Liver (tissue), 3 donors: Measurements from ENCODE around the gene YTHDC1.

ENCODE experiments used
- EGR1 ChIP-seq, 2 donors: IDR thresholded peaks; 2 replicates each; pipeline ENCODE4 v1.6.1; 2016 to 2018; ENCODE audit warnings: antibody characterized with exemption in 2 of 2, low read depth in 2 of 2
- JUND ChIP-seq, 2 donors: IDR thresholded peaks; 2 replicates each; pipeline ENCODE4 v1.6.1; 2016; ENCODE audit warnings: antibody characterized with exemption in 2 of 2
- RXRA ChIP-seq, 2 donors: IDR thresholded peaks; 2 replicates each; pipeline ENCODE4 v1.6.1; 2017 to 2018; ENCODE audit warnings: antibody characterized with exemption in 2 of 2, mild to moderate bottlenecking in 1 of 2
- SP1 ChIP-seq: IDR thresholded peaks from 2 replicates; pipeline ENCODE4 v1.6.1; 2018; ENCODE audit warnings: antibody characterized with exemption, mild to moderate bottlenecking
- TF ChIP-seq, protein P1 (sequence below): fragments of 150-350 bp; IDR thresholded peaks from 2 replicates; pipeline ENCODE4 v1.5.1; 2017; ENCODE audit warnings: improper control_type of control experiment, low read depth, low read length; ENCODE audit not compliant: missing input control
- TF ChIP-seq, protein P2 (sequence below): IDR thresholded peaks from 2 replicates; pipeline ENCODE4 v1.6.1; 2016; ENCODE audit warnings: antibody characterized with exemption
- TF ChIP-seq, protein P3 (sequence below): IDR thresholded peaks from 2 replicates; pipeline ENCODE4 v1.6.1; 2016; ENCODE audit warnings: antibody characterized with exemption
- donor health status: healthy.
- donor health status: healthy.

DNA sequence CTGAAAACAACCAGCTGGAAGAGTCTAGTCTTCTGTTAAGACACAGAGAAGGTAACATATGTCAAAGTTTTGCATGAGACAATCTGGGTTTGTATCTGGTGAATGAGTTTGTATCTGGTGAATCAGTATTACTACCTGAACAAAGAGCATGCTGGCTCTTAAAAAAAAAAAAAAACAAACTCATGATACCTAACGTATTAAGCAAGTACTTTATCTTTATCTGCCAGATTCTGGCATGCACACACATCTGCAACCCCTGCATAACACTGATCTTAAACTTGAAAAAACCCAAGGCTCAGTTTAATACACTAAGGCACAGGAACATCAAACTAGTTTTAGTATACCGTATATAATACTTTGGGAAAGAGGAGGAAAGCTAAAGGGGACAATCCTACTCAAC lies 5.8 kb downstream of the YTHDC1 start:
- TF ChIP-seq, protein P1, sequence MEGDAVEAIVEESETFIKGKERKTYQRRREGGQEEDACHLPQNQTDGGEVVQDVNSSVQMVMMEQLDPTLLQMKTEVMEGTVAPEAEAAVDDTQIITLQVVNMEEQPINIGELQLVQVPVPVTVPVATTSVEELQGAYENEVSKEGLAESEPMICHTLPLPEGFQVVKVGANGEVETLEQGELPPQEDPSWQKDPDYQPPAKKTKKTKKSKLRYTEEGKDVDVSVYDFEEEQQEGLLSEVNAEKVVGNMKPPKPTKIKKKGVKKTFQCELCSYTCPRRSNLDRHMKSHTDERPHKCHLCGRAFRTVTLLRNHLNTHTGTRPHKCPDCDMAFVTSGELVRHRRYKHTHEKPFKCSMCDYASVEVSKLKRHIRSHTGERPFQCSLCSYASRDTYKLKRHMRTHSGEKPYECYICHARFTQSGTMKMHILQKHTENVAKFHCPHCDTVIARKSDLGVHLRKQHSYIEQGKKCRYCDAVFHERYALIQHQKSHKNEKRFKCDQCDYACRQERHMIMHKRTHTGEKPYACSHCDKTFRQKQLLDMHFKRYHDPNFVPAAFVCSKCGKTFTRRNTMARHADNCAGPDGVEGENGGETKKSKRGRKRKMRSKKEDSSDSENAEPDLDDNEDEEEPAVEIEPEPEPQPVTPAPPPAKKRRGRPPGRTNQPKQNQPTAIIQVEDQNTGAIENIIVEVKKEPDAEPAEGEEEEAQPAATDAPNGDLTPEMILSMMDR: no peak
- TF ChIP-seq SP1: no peak
- no peak for TF ChIP-seq JUND (IDR thresholded peaks at IDR 0.05)
- TF ChIP-seq, protein P2, sequence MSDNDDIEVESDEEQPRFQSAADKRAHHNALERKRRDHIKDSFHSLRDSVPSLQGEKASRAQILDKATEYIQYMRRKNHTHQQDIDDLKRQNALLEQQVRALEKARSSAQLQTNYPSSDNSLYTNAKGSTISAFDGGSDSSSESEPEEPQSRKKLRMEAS: no peak
- TF ChIP-seq RXRA (IDR thresholded peaks at IDR 0.05): no peak
- no peak for TF ChIP-seq EGR1 (IDR thresholded peaks at IDR 0.05; ENCODE audit: low read depth in 2 of 2)
- TF ChIP-seq, protein P3, sequence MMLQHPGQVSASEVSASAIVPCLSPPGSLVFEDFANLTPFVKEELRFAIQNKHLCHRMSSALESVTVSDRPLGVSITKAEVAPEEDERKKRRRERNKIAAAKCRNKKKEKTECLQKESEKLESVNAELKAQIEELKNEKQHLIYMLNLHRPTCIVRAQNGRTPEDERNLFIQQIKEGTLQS: no peak
